Trophoblast cell (in vitro differentiated cells and primary cell): Measurements from ENCODE around the gene CRYM.

Experiments
- DNase-seq, 2 donors: peaks; one replicate each; pipeline ENCODE4 v3.0.0-alpha.2; 2016
- H2AFZ ChIP-seq: 2 replicates; pipeline ENCODE4 v1.6.1; 2013; ENCODE audit warnings: low read length, moderate library complexity, mild to moderate bottlenecking; ENCODE audit not compliant: insufficient read depth, poor library complexity
- H2AK5ac ChIP-seq: 2 replicates; pipeline ENCODE4 v1.6.1; 2013; ENCODE audit warnings: mild to moderate bottlenecking, low read length
- H2BK120ac ChIP-seq: 2 replicates; pipeline ENCODE4 v1.6.1; 2013; ENCODE audit warnings: low read length, mild to moderate bottlenecking, moderate library complexity; ENCODE audit not compliant: insufficient read depth, poor library complexity
- H2BK12ac ChIP-seq: 2 replicates; pipeline ENCODE4 v1.6.1; 2013; ENCODE audit warnings: mild to moderate bottlenecking, low read length, moderate library complexity
- H2BK5ac ChIP-seq: 2 replicates; pipeline ENCODE4 v1.6.1; 2013; ENCODE audit warnings: low read length, low read depth, moderate library complexity, mild to moderate bottlenecking; ENCODE audit not compliant: poor library complexity
- H3K14ac ChIP-seq: 2 replicates; pipeline ENCODE4 v1.6.1; 2013; ENCODE audit warnings: mild to moderate bottlenecking, low read length
- H3K18ac ChIP-seq: 2 replicates; pipeline ENCODE4 v1.6.1; 2013; ENCODE audit warnings: mild to moderate bottlenecking, low read length
- H3K23ac ChIP-seq: 2 replicates; pipeline ENCODE4 v1.6.1; 2013; ENCODE audit warnings: low read length
- H3K27ac ChIP-seq: 2 replicates; pipeline ENCODE4 v1.5.1; 2013; ENCODE audit warnings: low read depth, mild to moderate bottlenecking, inconsistent platforms, low read length, moderate library complexity
- H3K27me3 ChIP-seq: 2 replicates; pipeline ENCODE4 v1.6.1; 2013; ENCODE audit warnings: inconsistent platforms, mild to moderate bottlenecking, low read length, moderate library complexity; ENCODE audit not compliant: insufficient read depth
- H3K36me3 ChIP-seq, 2 experiments: 1 replicate in 1 of 2; 2 replicates in 1 of 2; pipeline ENCODE4 v1.6.1; 2013; ENCODE audit warnings: low read length in 2 of 2, mild to moderate bottlenecking in 2 of 2, moderate library complexity in 1 of 2; ENCODE audit not compliant: insufficient read depth in 2 of 2, control insufficient read depth in 1 of 2
- H3K4ac ChIP-seq: 2 replicates; pipeline ENCODE4 v1.6.1; 2013; ENCODE audit warnings: low read depth, mild to moderate bottlenecking, low read length, moderate library complexity
- H3K4me1 ChIP-seq, 2 experiments: 1 replicate in 1 of 2; 2 replicates in 1 of 2; pipeline ENCODE4 v1.6.1; 2013; ENCODE audit warnings: low read length in 2 of 2, mild to moderate bottlenecking in 2 of 2, moderate library complexity in 1 of 2; ENCODE audit not compliant: insufficient read depth in 2 of 2, control insufficient read depth in 1 of 2
- H3K4me2 ChIP-seq: 2 replicates; pipeline ENCODE4 v1.6.1; 2013; ENCODE audit warnings: inconsistent platforms, mild to moderate bottlenecking, low read length, moderate library complexity
- H3K4me3 ChIP-seq: 2 replicates; pipeline ENCODE4 v1.5.1; 2013; ENCODE audit warnings: mild to moderate bottlenecking, low read depth, low read length, inconsistent platforms
- H3K79me1 ChIP-seq: one replicate; pipeline ENCODE4 v1.6.1; 2013; ENCODE audit warnings: low read length
- H3K79me2 ChIP-seq: 2 replicates; pipeline ENCODE4 v1.6.1; 2013; ENCODE audit warnings: low read length, mild to moderate bottlenecking; ENCODE audit not compliant: control insufficient read depth, insufficient read depth, poor library complexity
- H3K9ac ChIP-seq: 2 replicates; pipeline ENCODE4 v1.6.1; 2013; ENCODE audit warnings: mild to moderate bottlenecking, low read length
- H3K9me3 ChIP-seq: 2 replicates; pipeline ENCODE4 v1.6.1; 2013; ENCODE audit warnings: low read depth, mild to moderate bottlenecking, control low read depth, inconsistent platforms, low read length; ENCODE audit not compliant: insufficient read depth
- H4K12ac ChIP-seq: 2 replicates; pipeline ENCODE4 v1.6.1; 2013; ENCODE audit warnings: low read depth, mild to moderate bottlenecking, low read length, moderate library complexity
- H4K8ac ChIP-seq: 2 replicates; pipeline ENCODE4 v1.6.1; 2013; ENCODE audit warnings: low read depth, mild to moderate bottlenecking, low read length, moderate library complexity
- H4K91ac ChIP-seq: one replicate; pipeline ENCODE4 v1.6.1; 2013; ENCODE audit warnings: low read depth, mild to moderate bottlenecking, low read length, moderate library complexity
- WGBS: extraction: QIAGEN DNeasy Blood & Tissue Kit; methylation state at CpG from one replicate; pipeline ENCODE4 v1.1.7; 2013; ENCODE audit warnings: missing lambda C conversion rate; ENCODE audit not compliant: insufficient read length, insufficient coverage; ENCODE audit errors: extremely low coverage; 5-methylcytosine and 5-hydroxymethylcytosine counted together

CRYM gene

GRCh38 chr16:21262779-21263639, 15.1 kb downstream of the CRYM start:
- Histone ChIP-seq H3K23ac (no peak overlapping the region), H3K36me3 (no peaks in the 10 kb centered on the region), H2BK120ac (no peak overlapping the region), H3K4me2 (no peak overlapping the region), H3K4me3 (no peak overlapping the region), H2AK5ac (no peak overlapping the region), H3K27ac (no peak overlapping the region), H3K4ac (no peak overlapping the region), H3K9ac (no peak overlapping the region), H2BK12ac (no peak overlapping the region), H3K14ac (no peak overlapping the region), H3K79me2 (no peaks in the 10 kb centered on the region), H2BK5ac (no peak overlapping the region), H3K9me3 (no peaks in the 10 kb centered on the region), H3K27me3 (no peaks in the 10 kb centered on the region), H2AFZ (no peak overlapping the region), H4K12ac (no peak overlapping the region), H3K4me1 (no peaks in the 10 kb centered on the region), H4K8ac (no peak overlapping the region), H4K91ac (no peak overlapping the region), H3K18ac (no peak overlapping the region), H3K79me1 (no peaks in the 10 kb centered on the region)
- no CpG with 5 or more reads among the region's 12 CpGs for WGBS
- no peak for DNase-seq

GRCh38 chr16:21260870-21261791, 17.0 kb downstream of the CRYM start:
- H3K79me2 ChIP-seq: no peaks in the 10 kb centered on the region
- H3K4ac ChIP-seq: no peak overlapping the region
- H3K27ac ChIP-seq: no peak overlapping the region
- H3K9me3 ChIP-seq: no peaks in the 10 kb centered on the region
- no peak overlapping the region for H4K91ac ChIP-seq
- WGBS: no CpG with 5 or more reads among the region's 9 CpGs
- H4K8ac ChIP-seq: no peak overlapping the region
- no peaks in the 10 kb centered on the region for H3K4me1 ChIP-seq
- no peak overlapping the region for H3K18ac ChIP-seq
- no peak overlapping the region for H2BK5ac ChIP-seq
- H3K9ac ChIP-seq: peak overlapping the region; percentile 27
- H4K12ac ChIP-seq: no peak overlapping the region
- no peak overlapping the region for H3K4me3 ChIP-seq
- H2AK5ac ChIP-seq: no peak overlapping the region
- no peaks in the 10 kb centered on the region for H3K36me3 ChIP-seq
- H2AFZ ChIP-seq: no peak overlapping the region
- no peak overlapping the region for H2BK120ac ChIP-seq
- no peak for DNase-seq
- H3K79me1 ChIP-seq: no peaks in the 10 kb centered on the region
- no peak overlapping the region for H3K14ac ChIP-seq
- H3K4me2 ChIP-seq: no peak overlapping the region
- no peak overlapping the region for H3K23ac ChIP-seq
- no peaks in the 10 kb centered on the region for H3K27me3 ChIP-seq
- no peak overlapping the region for H2BK12ac ChIP-seq

- H2BK12ac ChIP-seq: no peak overlapping the region
- no peak overlapping the region for H2BK120ac ChIP-seq
- no CpG with 5 or more reads among the region's 4 CpGs for WGBS
- no peak overlapping the region for H3K9ac ChIP-seq
- H2AK5ac ChIP-seq: no peak overlapping the region
- no peak overlapping the region for H3K27ac ChIP-seq
- no peaks in the 10 kb centered on the region for H3K4me1 ChIP-seq
- no peak overlapping the region for H3K23ac ChIP-seq
- no peak overlapping the region for H2AFZ ChIP-seq
- no peaks in the 10 kb centered on the region for H3K79me1 ChIP-seq
- no peak overlapping the region for H3K4me2 ChIP-seq
- no peaks in the 10 kb centered on the region for H3K36me3 ChIP-seq
- H3K4ac ChIP-seq: no peak overlapping the region
- H2BK5ac ChIP-seq: no peak overlapping the region
- DNase-seq: no peak
- H3K27me3 ChIP-seq: no peaks in the 10 kb centered on the region
- no peaks in the 10 kb centered on the region for H3K79me2 ChIP-seq
- no peak overlapping the region for H4K91ac ChIP-seq
- H3K9me3 ChIP-seq: no peaks in the 10 kb centered on the region
- H4K12ac ChIP-seq: no peak overlapping the region
- H3K4me3 ChIP-seq: no peak overlapping the region
- no peak overlapping the region for H4K8ac ChIP-seq
- H3K18ac ChIP-seq: no peak overlapping the region
- no peak overlapping the region for H3K14ac ChIP-seq
Observed at GRCh38 chr16:21257284-21257683, 20.8 kb downstream of the CRYM start.

- Histone ChIP-seq H3K4me2 (no peak overlapping the region), H3K4ac (no peak overlapping the region), H3K4me3 (no peak overlapping the region), H3K27me3 (no peaks in the 10 kb centered on the region), H3K18ac (no peak overlapping the region), H2BK120ac (no peak overlapping the region), H2BK5ac (no peak overlapping the region), H4K12ac (no peak overlapping the region), H3K9me3 (no peaks in the 10 kb centered on the region), H3K23ac (no peak overlapping the region), H3K79me1 (no peaks in the 10 kb centered on the region), H3K9ac (no peak overlapping the region), H3K79me2 (no peaks in the 10 kb centered on the region), H3K36me3 (no peaks in the 10 kb centered on the region), H2BK12ac (no peak overlapping the region), H3K27ac (no peak overlapping the region), H4K8ac (no peak overlapping the region), H3K4me1 (no peaks in the 10 kb centered on the region), H4K91ac (no peak overlapping the region), H3K14ac (no peak overlapping the region), H2AK5ac (no peak overlapping the region), H2AFZ (no peak overlapping the region)
- peak; percentile 62 to 85 for DNase-seq
- no CpG with 5 or more reads among the region's 2 CpGs for WGBS
Observed at GRCh38 chr16:21256636-21257035, 21.5 kb downstream of the CRYM start.
